SH-SY5Y (cell line): ENCODE data around the gene OSBPL5.

Source experiments
- GATA2 ChIP-seq: IDR thresholded peaks from 2 replicates; pipeline ENCODE4 v1.6.1; 2011; ENCODE audit warnings: mild to moderate bottlenecking, low read depth, low read length
- GATA3 ChIP-seq: IDR thresholded peaks from 2 replicates; pipeline ENCODE4 v1.6.1; 2011; ENCODE audit warnings: low read depth, mild to moderate bottlenecking, low read length, moderate library complexity

Gene OSBPL5

DNA sequence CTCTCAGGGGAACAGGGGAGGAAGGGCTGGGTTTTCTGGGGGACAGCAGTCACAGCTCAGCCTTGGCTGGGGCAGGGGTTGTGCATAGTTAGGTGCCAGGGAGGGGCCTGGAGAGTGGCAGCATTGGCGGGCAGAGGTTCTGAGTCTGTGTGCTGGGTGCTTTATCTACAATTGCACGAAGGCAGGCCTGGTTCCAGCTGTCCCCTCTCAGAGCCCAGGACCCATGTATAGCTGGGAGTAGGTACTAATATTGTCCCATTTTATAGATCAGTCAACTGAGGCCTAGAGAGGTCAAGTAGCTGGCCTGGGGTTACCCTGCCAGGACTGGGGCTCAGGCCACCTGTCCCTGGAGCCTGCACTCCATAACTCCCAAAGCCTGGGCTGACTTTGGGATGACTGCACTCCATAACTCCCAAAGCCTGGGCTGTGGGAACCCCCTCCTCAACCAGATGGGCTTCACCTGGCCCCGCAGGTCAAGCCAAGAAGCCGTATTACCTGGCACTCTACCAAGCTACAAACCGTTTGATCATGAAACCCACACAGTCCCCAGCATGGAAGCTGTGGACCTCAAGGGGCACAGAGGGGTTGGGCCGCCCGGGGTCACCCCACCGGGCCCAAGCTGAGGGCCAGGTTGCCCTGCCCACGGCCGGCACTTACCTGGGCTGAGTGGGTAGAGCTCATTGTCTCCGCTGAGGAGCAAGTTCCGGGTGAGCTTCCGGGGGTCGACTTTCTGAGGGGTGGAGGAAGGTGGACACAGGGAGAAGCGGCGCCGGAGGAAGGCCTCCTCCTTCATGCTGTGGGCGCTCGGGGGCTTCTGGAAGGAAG is 36.5 kb downstream of the OSBPL5 start:
- TF ChIP-seq GATA2 (no peak), GATA3 (no peak)

GRCh38 chr11:3127706-3128355 is 37.3 kb downstream of the OSBPL5 start:
- TF ChIP-seq GATA3 (no peak), GATA2 (no peak)

DNA sequence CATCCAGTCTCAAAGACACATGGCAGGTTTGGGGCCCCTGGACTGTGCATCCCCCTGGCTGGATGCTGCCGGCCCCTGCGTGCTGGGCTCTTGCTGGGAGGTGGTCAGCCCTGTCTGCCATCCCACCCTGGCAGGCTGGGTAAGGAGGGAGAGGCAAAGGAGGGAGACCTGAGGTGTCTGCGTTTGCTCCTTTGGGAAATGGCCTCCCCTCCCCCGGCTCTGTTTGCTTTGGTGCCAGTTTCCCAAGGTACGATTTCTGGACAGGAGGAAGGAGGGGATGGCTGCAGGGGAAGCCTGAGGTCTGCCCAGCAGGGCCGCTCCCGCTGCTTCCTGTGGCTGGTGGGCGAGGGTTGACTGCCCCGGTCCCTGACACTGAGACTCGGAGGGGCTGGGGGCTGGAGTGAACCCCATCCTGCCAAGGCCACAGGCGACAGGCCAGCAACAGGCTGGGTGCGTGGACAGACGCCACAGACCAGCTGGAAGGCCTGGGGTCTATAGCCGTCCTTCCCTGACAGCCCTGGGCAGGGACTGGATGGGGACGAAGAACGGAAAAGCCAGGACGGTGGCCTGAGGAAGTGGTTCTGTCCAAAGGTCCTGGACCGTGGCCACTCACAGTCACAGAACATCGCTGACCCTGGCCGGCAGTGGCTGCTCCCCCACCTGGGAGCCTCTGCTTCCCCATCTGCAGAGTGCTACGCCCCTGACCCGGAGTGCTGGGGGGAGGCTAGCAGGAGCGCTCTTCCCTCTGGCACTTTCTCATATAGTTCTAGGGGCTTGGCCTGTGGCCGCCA is 38.0 kb downstream of the OSBPL5 start:
- TF ChIP-seq GATA2 (no peak), GATA3 (no peak)

DNA sequence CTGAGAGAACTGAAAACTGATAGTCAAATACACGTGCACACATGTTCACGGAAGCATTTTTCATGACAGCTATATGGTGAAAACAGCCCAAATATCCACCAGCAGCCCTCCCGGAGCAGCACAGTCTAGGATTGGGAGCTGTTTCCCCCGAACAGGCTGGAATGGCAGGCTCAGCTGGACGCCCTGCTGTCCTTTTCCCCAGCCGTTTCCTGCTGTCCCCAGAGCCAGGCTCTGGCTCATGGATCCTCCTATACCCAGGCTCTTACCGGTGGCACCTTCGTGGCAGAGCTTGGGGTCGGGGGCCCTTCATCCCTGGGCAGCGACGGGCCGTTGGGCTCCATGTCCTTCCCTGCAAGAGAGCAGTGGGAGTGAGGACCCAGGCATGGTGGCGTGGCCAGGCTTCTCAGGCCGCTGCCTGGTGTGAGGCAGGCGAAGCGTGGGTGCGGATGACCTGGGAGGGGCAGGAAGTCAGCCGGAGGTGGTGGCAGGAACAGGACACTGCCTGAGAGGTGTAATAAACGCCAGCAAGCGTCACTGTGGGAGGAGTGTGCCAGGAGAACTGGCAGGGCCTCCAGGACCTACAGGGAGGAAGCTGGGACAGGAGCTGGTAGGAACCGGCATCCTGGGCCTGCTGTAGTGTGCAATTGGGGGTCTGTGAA is 38.8 kb downstream of the OSBPL5 start:
- no peak for TF ChIP-seq GATA3
- TF ChIP-seq GATA2 = no peak

GRCh38 chr11:3124821-3125220 is 40.3 kb downstream of the OSBPL5 start:
- TF ChIP-seq GATA3 = no peak
- TF ChIP-seq GATA2 = no peak

- no peak for TF ChIP-seq GATA3
- no peak for TF ChIP-seq GATA2
Observed at GRCh38 chr11:3123761-3124733, 41.1 kb downstream of the OSBPL5 start.

DNA sequence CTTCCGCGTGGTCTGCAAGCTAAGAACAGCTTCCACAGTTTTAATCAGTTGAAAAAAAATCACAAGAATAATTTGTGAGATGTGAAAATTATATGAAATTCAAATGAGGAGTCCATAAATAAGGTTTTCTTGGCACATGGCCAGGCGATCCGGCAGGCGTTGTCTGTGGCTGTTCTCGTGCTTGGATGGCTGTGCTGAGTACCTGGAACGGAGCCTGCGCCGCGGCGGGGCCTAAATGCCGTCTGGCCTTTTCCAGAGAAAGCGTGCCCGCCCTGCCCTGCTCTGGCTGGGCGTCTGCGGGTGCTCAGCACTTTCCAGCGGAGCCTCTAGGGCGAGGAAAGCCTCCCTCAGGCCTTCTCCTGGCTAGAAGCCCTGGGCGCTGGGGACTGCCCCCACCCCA is 41.8 kb downstream of the OSBPL5 start:
- TF ChIP-seq GATA3 (no peak), GATA2 (no peak)

DNA sequence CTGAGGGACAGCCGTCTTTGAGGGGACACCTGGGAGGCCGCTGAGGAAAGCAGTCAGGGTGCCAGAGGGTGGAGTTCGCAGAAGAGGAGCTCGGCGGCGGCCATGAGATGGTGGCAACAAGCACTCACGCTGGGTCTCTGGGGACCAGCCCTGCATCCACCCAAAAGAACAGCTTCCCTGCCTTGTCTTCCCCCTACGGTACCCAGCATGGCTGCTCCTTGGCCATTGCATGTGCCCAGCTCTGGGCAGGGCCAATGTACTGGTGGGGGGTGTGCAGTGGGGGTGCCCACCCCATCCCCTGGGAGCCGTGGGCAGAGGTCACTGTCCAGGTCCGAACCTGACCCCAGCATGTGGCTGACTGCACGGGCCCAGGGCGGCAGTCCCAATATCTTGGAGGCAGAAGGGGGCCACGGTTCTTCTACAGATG is 42.3 kb downstream of the OSBPL5 start:
- TF ChIP-seq GATA2 (no peak), GATA3 (no peak)

DNA sequence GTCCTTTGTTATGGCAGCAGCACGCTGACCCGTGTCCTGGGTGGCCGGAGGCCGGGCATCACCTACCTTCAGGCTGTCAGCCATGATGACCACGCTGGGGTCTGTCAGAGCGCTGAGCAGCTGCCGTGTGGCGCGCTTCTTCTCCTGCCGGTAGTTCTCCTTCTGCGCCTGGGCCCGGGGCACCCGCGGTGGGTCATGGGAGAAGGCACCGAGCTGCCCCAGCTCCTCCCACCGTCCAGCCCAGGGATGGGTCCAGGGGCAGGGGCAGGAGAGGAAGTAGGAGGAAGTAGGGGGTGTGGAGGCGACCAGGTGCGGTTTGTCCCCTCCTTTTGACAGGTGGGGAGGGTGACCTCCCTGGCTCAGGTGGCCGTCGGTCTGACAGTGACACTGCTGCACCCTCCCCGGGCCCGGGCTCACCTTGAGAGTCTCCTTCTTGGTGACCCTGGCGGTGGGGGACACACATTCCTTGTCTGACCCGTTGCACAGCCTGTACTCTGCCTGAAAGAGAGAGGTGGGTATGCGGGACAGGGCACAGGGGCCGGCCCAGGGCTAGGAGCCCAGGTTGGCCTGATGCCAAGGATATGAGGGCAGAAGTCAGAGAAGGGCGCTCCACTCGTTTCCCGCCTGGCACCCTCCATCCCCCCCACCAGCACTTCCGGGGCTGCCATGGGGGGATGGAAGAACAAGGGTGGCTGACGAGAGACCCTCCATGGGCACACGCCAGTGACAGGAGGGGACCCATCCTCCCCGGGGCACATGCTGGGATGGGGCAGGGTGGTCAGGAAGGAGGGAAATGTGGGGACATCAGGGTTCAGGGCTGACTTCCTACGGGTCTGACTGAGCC is 43.0 kb downstream of the OSBPL5 start:
- no peak for TF ChIP-seq GATA3
- TF ChIP-seq GATA2 = no peak

- TF ChIP-seq GATA2 = no peak
- TF ChIP-seq GATA3 = no peak
Observed at GRCh38 chr11:3121416-3121815, 43.7 kb downstream of the OSBPL5 start.

- TF ChIP-seq GATA2 = no peak
Observed at GRCh38 chr11:3120071-3120792, 44.9 kb downstream of the OSBPL5 start.
